ENCODE data around the gene KLHDC7B. TPM values are rescaled to one million over a fixed set of nuclear protein-coding genes. Genes with fewer than 3 reads are reported as not detected.

The KLHDC7B gene
- total and polyA plus RNA-seq, 5 experiments from 2014 or later: 5.3 to 7.9 (median 6.2) TPM

GRCh38 chr22:50525858-50526107 is 19.9 kb upstream of the KLHDC7B start:
- Mint-ChIP-seq H3K27me3 (peaks cover 0 to 1% (median 0%) of the 10 kb centered on the region in 5 donors), H3K27ac (peak overlapping the region in 9 of 10 donors; percentile 41 to 88 (median 84)), H3K9me3 (no peaks in the 10 kb centered on the region), H3K36me3 (peaks cover 0 to 6% (median 0%) of the 10 kb centered on the region in 3 donors), H3K4me3 (peak overlapping the region; percentile 60 to 91 (median 82)), H3K4me1 (peaks cover 19 to 41% (median 34%) of the 10 kb centered on the region in 4 donors)
- ATAC-seq: no peak
- no peak for DNase-seq
- POLR2A ChIA-PET: interaction anchor here (0.6 to 6.6 kb wide), 34 partner anchors 9 to 334 kb away, joined by 3 to 128 read pairs (median 6); partner anchors contain the start of genes ARSA, CHKB, CPT1B and HDAC10

- POLR2A ChIA-PET: interaction anchor here (0.6 to 6.6 kb wide), 32 partner anchors 9 to 334 kb away, joined by 3 to 128 read pairs (median 6); partner anchors contain the start of genes ARSA, CHKB, CPT1B and HDAC10
- Mint-ChIP-seq H3K27me3 (peaks cover 0 to 3% (median 0%) of the 10 kb centered on the region in 5 donors), H3K36me3 (peaks cover 0 to 6% (median 0%) of the 10 kb centered on the region in 3 donors), H3K9me3 (no peaks in the 10 kb centered on the region), H3K27ac (peak overlapping the region in 8 of 10 donors; percentile 69 to 94 (median 76)), H3K4me3 (peak overlapping the region; percentile 59 to 85 (median 72)), H3K4me1 (peaks cover 21 to 45% (median 37%) of the 10 kb centered on the region in 4 donors)
- ATAC-seq: peak; percentile 43 to 47
- peak; percentile 69 to 86 (median 76) for DNase-seq
These were observed 19.4 kb upstream of the KLHDC7B start for GRCh38 chr22:50526108-50526833.

- peak overlapping the region; percentile 59 to 85 (median 72) for H3K4me3 Mint-ChIP-seq
- peaks cover 21 to 45% (median 38%) of the 10 kb centered on the region in 4 donors for H3K4me1 Mint-ChIP-seq
- H3K9me3 Mint-ChIP-seq: no peaks in the 10 kb centered on the region
- POLR2A ChIA-PET: interaction anchor here (0.6 to 6.6 kb wide), 11 partner anchors 11 to 336 kb away, joined by 3 to 128 read pairs (median 11); partner anchors contain the start of genes LMF2, NCAPH2 and SYCE3
- H3K27ac Mint-ChIP-seq: peak overlapping the region; percentile 63 to 94 (median 78)
- peaks cover 0 to 3% (median 0%) of the 10 kb centered on the region in 5 donors for H3K27me3 Mint-ChIP-seq
- peaks cover 0 to 4% (median 0%) of the 10 kb centered on the region in 3 donors for H3K36me3 Mint-ChIP-seq
- no peak for ATAC-seq
- DNase-seq: no peak
These were observed 18.6 kb upstream of the KLHDC7B start for GRCh38 chr22:50526834-50527801.

GRCh38 chr22:50527921-50528681 is 17.6 kb upstream of the KLHDC7B start:
- no peaks in the 10 kb centered on the region for H3K36me3 Mint-ChIP-seq
- peak overlapping the region; percentile 58 to 90 (median 75) for H3K4me3 Mint-ChIP-seq
- peak in 1 of 10 donors; percentile 34 for DNase-seq
- H3K4me1 Mint-ChIP-seq: peaks cover 23 to 47% (median 41%) of the 10 kb centered on the region in 4 donors
- peaks cover 0 to 7% (median 0%) of the 10 kb centered on the region in 5 donors for H3K27me3 Mint-ChIP-seq
- H3K27ac Mint-ChIP-seq: peak overlapping the region; percentile 62 to 94 (median 78)
- no peaks in the 10 kb centered on the region for H3K9me3 Mint-ChIP-seq
- POLR2A ChIA-PET: interaction anchor here (0.6 to 6.6 kb wide), 9 partner anchors 10 to 337 kb away, joined by 3 to 121 read pairs (median 7); partner anchors contain the start of genes KLHDC7B, LMF2, NCAPH2 and SYCE3
- ATAC-seq: no peak

- POLR2A ChIA-PET: interaction anchor here (0.6 to 6.6 kb wide), 9 partner anchors 9 to 338 kb away, joined by 3 to 121 read pairs (median 7); partner anchors contain the start of genes KLHDC7B, LMF2, NCAPH2 and SYCE3
- DNase-seq: peak in 1 of 10 donors; percentile 61
- H3K4me1 Mint-ChIP-seq: peaks cover 23 to 46% (median 42%) of the 10 kb centered on the region in 4 donors
- H3K9me3 Mint-ChIP-seq: no peaks in the 10 kb centered on the region
- peak overlapping the region; percentile 46 to 90 (median 64) for H3K4me3 Mint-ChIP-seq
- H3K36me3 Mint-ChIP-seq: no peaks in the 10 kb centered on the region
- ATAC-seq: no peak
- peak overlapping the region in 6 of 10 donors; percentile 22 to 81 (median 48) for H3K27ac Mint-ChIP-seq
- peaks cover 0 to 11% (median 0%) of the 10 kb centered on the region in 5 donors for H3K27me3 Mint-ChIP-seq
These were observed 16.9 kb upstream of the KLHDC7B start for GRCh38 chr22:50528682-50529415.

GRCh38 chr22:50529416-50529896 is 16.2 kb upstream of the KLHDC7B start:
- POLR2A ChIA-PET: interaction anchor here (0.6 to 6.6 kb wide), 8 partner anchors 9 to 339 kb away, joined by 3 to 121 read pairs (median 9); partner anchors contain the start of genes KLHDC7B, LMF2 and NCAPH2
- no peaks in the 10 kb centered on the region for H3K9me3 Mint-ChIP-seq
- peak in 2 of 10 donors; percentile 25 to 63 for DNase-seq

GRCh38 chr22:50529897-50530579 is 15.7 kb upstream of the KLHDC7B start, which contains the start of gene TYMP:
TSS of gene TYMP (minus strand) at chr22:50530012. CDS start at chr22:50529709, 303 bp downstream.
- ATAC-seq (no peak), DNase-seq (peak in 7 of 10 donors; percentile 37 to 66 (median 47))
- Mint-ChIP-seq H3K36me3 (no peaks in the 10 kb centered on the region), H3K27me3 (peaks cover 0 to 11% (median 0%) of the 10 kb centered on the region in 5 donors), H3K27ac (peak within 1 kb of the TSS in 9 of 10 donors; percentile 86 to 97 (median 92)), H3K9me3 (no peaks in the 10 kb centered on the region), H3K4me3 (peak within 1 kb of the TSS; percentile 79 to 91 (median 88)), H3K4me1 (peaks cover 20 to 48% (median 34%) of the 10 kb centered on the region in 4 donors)
- POLR2A ChIA-PET: interaction anchor here (0.6 to 6.6 kb wide), 8 partner anchors 8 to 188 kb away, joined by 3 to 121 read pairs (median 9); partner anchors contain the start of genes KLHDC7B, LMF2 and NCAPH2

More at GRCh38 chr22:50529416-50529896, 16.2 kb upstream of the KLHDC7B start:
- Mint-ChIP-seq H3K4me3 (peak overlapping the region in 8 of 10 donors; percentile 14 to 90 (median 40)), H3K27ac (peak overlapping the region in 4 of 10 donors; percentile 9 to 81 (median 26)), H3K27me3 (peaks cover 0 to 11% (median 0%) of the 10 kb centered on the region in 5 donors), H3K36me3 (no peaks in the 10 kb centered on the region), H3K4me1 (peaks cover 22 to 50% (median 39%) of the 10 kb centered on the region in 4 donors)
- ATAC-seq: no peak

- peak overlapping the region; percentile 68 to 91 (median 86) for H3K4me3 Mint-ChIP-seq
- H3K27ac Mint-ChIP-seq: peak overlapping the region in 7 of 10 donors; percentile 55 to 97 (median 78)
- no peak for ATAC-seq
- peaks cover 20 to 50% (median 34%) of the 10 kb centered on the region in 4 donors for H3K4me1 Mint-ChIP-seq
- H3K27me3 Mint-ChIP-seq: peaks cover 0 to 11% (median 0%) of the 10 kb centered on the region in 5 donors
- H3K36me3 Mint-ChIP-seq: no peaks in the 10 kb centered on the region
- H3K9me3 Mint-ChIP-seq: no peaks in the 10 kb centered on the region
- no peak for DNase-seq
- POLR2A ChIA-PET: interaction anchor here (2.3 kb wide), 1 partner anchor 9 kb away, joined by 12 read pairs; no protein-coding TSS in a partner anchor
These were observed 15.2 kb upstream of the KLHDC7B start for GRCh38 chr22:50530580-50530876.

GRCh38 chr22:50530877-50531545 is 14.7 kb upstream of the KLHDC7B start:
- Mint-ChIP-seq H3K9me3 (no peaks in the 10 kb centered on the region), H3K27ac (peak overlapping the region; percentile 80 to 97 (median 91)), H3K27me3 (peaks cover 0 to 11% (median 0%) of the 10 kb centered on the region in 5 donors), H3K36me3 (no peaks in the 10 kb centered on the region), H3K4me1 (peaks cover 20 to 50% (median 34%) of the 10 kb centered on the region in 4 donors), H3K4me3 (peak overlapping the region; percentile 79 to 91 (median 88))
- ATAC-seq (peak; percentile 28 to 55), DNase-seq (peak in 8 of 10 donors; percentile 47 to 76 (median 60))
- POLR2A ChIA-PET: interaction anchor here (1.3 to 2.3 kb wide), 4 partner anchors 9 to 67 kb away, joined by 3 to 12 read pairs (median 5); no protein-coding TSS in a partner anchor

Measured in naive thymus-derived CD8-positive, alpha-beta T cell (primary cell).